ENCODE results near the gene VSIG1.

Gene VSIG1

GRCh38 chrX:108064001-108064400 is 19.1 kb downstream of the VSIG1 start:
- no peak for DNase-seq (ENCODE audit: low read depth in 2 of 3, low spot score in 2 of 3)

DNA sequence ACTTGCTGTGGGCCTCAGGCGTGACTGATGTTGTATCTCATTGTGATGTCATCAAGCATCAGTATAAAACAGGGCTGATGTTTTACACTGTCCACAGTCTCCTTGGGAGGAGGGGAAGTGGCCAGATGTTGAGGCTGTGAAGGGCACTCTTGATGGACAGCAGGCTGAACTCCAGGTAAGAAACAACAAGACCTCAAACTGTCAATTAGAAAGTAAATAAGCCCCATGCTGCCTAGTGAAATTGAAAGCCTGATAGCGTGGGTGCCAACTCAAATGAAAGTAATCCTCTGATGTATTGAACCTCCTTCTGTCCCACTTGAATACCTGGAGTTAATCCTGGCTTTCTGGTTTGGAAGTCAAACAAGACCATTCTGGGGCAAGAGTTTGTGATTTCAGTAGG is 19.7 kb downstream of the VSIG1 start:
- DNase-seq (ENCODE audit: low read depth in 2 of 3, low spot score in 2 of 3): no peak

DNA sequence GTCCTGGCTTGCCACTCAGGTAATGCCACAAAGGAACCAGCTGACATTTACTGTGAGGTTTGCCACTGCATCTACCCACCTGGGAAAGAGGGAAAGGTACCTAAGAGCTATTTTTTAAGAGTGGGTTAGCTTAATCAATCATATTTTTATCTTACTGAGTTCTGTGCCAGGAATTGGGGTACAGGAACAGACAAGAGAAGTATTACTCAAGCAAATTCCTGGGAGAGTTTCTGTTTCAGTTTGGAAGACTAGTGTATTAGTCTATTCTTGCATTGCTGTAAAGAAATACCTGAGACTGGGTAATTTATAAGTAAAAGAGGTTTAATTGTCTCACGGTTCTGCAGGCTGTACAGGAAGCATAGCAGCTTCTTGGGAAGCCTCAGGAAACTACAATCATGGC is 23.3 kb downstream of the VSIG1 start:
- DNase-seq (ENCODE audit: low read depth in 2 of 3, low spot score in 2 of 3): no peak

GRCh38 chrX:108070891-108071290 is 26.0 kb downstream of the VSIG1 start:
- no peak for DNase-seq (ENCODE audit: low read depth in 2 of 3, low spot score in 2 of 3)

- no peak for DNase-seq (ENCODE audit: low read depth in 2 of 3, low spot score in 2 of 3)
Observed at GRCh38 chrX:108071578-108071977, 26.7 kb downstream of the VSIG1 start.

DNA sequence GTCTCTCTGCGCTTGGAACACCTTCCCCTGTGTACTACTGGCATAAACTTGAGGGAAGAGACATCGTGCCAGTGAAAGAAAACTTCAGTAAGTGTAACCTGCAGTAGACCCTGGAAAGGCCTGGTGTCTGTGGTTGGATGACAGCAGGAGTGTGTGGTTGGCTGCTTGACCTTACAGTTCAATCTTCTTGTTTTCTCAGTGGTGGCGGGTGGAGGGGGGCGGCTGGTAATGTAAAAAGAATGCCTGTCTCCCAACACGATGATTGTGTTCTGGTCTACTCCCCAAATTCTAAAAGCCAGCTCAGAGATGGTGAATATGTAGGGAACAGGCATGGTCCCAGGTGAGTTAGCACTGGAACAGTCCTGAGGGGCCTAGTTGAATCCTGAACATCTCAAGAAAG is 27.9 kb downstream of the VSIG1 start:
- no peak for DNase-seq (ENCODE audit: low read depth in 2 of 3, low spot score in 2 of 3)

DNA sequence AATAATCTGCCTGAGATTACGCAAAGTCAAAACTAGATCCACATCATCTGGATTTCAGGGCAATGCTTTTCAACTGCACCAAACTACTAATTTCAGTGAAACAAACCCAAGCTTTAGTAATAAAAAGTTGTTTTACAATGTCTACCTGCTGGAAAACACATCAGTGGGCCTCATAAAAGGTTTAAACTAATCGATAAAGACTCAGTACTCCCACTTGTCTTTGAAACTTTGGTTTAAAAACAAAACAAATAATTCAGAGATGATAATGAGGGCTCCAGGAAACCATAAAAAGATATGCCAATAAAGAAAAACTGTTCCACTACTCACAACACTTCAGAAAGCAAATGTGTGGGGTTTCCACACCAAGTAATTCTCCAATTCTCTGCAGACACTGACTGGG is 36.2 kb downstream of the VSIG1 start:
- DNase-seq (ENCODE audit: low read depth in 2 of 3, low spot score in 2 of 3): no peak

DNA sequence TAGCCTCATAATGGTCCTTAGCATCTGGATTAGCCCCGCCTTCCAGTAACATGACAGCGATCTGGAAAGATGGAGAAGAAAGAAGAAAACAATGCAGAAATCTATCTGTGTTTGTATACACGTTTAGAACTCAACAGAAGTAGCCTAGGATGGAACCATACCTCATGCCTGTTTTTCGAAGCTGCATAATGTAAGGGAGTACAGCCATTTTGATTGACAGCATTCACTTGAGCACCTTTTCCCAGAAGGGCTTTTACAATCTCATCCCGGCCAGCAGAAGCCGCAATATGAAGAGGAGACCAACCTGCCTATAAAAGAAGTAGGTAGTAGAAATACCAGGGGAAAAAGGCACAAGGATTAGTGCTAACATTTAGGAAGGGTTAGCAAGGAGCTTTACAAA is 42.9 kb downstream of the VSIG1 start:
- no peak for DNase-seq (ENCODE audit: low read depth in 2 of 3, low spot score in 2 of 3)

GRCh38 chrX:108088511-108088910 is 43.6 kb downstream of the VSIG1 start:
- no peak for DNase-seq (ENCODE audit: low read depth in 2 of 3, low spot score in 2 of 3)

GRCh38 chrX:108090491-108091263 is 45.8 kb downstream of the VSIG1 start:
- no peak for DNase-seq (ENCODE audit: low read depth in 2 of 3, low spot score in 2 of 3)

DNA sequence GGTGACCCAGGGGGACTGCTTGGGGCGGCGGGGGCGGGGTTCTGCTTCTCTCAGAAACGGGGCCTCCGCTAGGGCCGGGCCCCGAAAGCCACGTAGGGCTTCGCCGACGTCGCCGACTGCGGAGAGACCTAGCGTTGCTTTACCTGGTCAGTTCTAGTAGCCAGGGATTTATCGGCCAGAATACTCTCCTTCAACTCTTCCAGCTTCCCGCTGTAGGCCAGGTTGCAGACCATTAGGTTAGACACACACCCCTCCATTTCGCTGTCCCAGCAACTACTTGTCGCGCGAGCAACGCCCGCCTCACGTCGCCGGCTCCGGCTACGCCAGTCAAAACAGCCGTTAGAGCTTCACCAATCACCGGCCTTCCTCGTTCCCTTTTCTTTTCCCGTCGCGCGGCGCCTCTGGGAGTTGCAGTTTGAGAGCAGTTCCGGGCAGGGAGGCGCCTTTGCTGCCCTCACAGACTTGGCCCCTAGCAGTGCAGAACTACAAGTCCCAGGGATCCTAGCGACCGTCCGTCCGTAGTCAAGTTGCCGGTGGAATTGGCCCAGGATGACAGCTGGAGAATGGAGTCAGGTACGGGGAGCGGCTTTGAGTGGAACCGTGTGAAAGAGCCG is 46.5 kb downstream of the VSIG1 start, which contains the start of the genes ATG4A and PSMD10:
TSS of gene ATG4A (plus strand) at position 515 of the 614 bp plus-strand sequence. CDS start at position 564, 49 bp downstream.
TSS of gene PSMD10 (minus strand) at position 279 of the 614 bp plus-strand sequence. CDS start at position 257, 22 bp downstream.
- DNase-seq (ENCODE audit: low read depth in 2 of 3, low spot score in 2 of 3): peak; percentile 52 to 69 (median 58)

- no peak for DNase-seq (ENCODE audit: low read depth in 2 of 3, low spot score in 2 of 3)
Observed at GRCh38 chrX:108091878-108092291, 47.0 kb downstream of the VSIG1 start.

- DNase-seq (ENCODE audit: low read depth in 2 of 3, low spot score in 2 of 3): no peak
Observed at GRCh38 chrX:108097380-108097779, 52.5 kb downstream of the VSIG1 start.

- DNase-seq (ENCODE audit: low read depth in 2 of 3, low spot score in 2 of 3): no peak
Observed at GRCh38 chrX:108105473-108105872, 60.6 kb downstream of the VSIG1 start.

DNA sequence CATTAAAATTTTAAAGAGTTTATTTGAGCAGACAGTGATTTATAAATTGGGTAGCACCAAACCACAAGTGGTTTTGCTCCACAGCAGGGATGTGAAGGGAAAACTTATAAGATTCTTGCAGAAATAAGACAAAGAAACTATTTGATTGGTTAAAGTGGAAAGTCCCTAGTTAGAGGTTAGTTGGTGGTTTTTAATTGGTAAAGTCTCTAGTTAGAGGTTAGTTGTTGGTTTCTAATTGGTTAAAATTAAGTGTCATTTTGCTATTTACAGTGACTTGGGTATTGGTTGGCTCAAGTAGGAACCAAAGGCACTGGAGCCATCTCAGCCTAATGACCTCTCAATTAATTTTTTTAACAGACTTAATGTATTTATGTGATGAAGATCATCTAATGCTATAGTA is 69.7 kb downstream of the VSIG1 start:
- DNase-seq (ENCODE audit: low read depth in 2 of 3, low spot score in 2 of 3): no peak

- DNase-seq (ENCODE audit: low read depth in 2 of 3, low spot score in 2 of 3): no peak
Observed at GRCh38 chrX:108117988-108118387, 73.1 kb downstream of the VSIG1 start.

DNA sequence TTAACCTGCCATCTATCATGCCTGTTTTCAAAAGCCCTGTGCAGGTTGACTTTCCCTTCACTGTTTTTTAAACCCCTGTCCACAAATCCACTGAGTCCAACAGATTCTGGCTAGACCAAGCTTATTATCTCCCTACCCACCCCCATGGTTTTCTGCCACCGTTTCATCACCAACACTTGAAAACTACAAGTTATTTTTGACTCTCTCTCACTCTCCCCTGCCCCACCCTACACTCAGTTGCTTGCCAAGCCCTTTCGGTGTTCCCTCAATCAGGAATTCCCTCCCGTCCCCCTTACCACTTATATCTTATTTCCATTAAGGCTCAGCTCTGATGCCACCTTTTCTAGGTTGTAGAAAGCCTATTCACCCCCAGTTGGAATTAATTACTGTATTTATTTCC is 76.4 kb downstream of the VSIG1 start:
- no peak for DNase-seq (ENCODE audit: low read depth in 2 of 3, low spot score in 2 of 3)

DNA sequence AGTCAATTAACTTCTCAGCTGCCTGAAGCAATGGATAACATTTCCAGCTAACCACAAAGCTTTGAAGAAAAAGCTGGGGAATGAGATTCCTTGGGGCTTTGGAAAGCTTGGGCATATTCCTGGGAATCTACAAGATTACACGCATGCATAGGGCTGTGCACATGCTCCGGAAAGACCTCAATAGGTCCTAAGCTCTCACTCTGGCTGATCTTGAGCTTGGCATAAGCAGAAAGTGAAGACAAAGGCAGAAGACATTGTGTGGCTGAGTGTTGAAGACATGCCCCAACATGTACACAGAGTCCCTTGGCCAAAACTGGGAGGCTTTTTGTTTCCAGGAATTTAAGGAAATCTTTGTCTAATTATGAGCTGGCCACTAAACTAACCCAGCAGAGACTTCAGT is 77.9 kb downstream of the VSIG1 start:
- no peak for DNase-seq (ENCODE audit: low read depth in 2 of 3, low spot score in 2 of 3)

DNA sequence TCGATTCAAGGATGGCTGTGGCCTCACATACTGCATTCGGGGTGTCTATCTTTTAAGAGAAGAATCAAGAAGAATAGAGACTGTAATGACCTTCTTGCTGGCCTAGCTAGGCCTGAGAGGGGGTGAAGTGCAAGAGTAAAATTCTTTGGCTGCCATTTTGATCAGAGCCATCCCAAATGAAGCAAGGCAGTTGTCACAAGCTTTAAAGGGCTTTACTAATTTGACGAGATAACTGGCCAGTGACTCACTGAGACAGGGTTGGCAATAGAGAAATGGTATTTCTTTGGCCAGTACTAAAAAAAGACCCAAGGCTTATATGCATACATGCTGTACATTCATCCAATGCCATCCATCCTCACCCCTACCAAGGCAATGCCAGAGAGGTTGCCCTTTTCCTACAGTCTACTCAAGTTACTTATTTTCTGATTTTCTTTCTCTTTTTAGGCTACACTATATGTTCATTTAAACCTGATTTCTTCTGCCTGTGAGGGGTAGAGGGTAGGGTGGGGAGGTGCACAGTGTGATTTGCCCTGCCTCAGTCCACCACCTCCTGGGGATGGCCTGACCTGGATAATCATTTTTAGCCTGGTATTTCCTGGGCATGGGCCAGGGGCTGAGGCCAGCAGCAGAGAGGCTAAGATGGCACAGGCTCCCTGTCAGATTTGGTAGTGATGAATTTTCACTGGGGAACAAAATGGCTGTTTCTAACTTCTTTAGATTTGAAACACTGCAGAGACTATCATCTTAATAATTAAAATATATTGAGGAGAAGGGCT is 78.9 kb downstream of the VSIG1 start:
- no peak for DNase-seq (ENCODE audit: low read depth in 2 of 3, low spot score in 2 of 3)

GRCh38 chrX:108126661-108127060 is 81.8 kb downstream of the VSIG1 start:
- no peak for DNase-seq (ENCODE audit: low read depth in 2 of 3, low spot score in 2 of 3)

GRCh38 chrX:108127152-108127551 is 82.3 kb downstream of the VSIG1 start:
- DNase-seq (ENCODE audit: low read depth in 2 of 3, low spot score in 2 of 3): no peak
